Left kidney (tissue), 2 donors: ENCODE data around the gene RALGPS2. TPM values are rescaled to one million over a fixed set of nuclear protein-coding genes. Genes with fewer than 3 reads are reported as not detected.

Experiments used
- DNase-seq: peaks from one replicate; pipeline ENCODE4 v3.0.0-alpha.2; 2013
- polyA plus RNA-seq: library from polyadenylated mRNA; unstranded; fragments of 120-200 nt; gene quantifications from one replicate; pipeline ENCODE4 v1.2.1, GENCODE V29; 2013; ENCODE audit not compliant: insufficient read length

RALGPS2 gene
- polyA plus RNA-seq, 1 donor = 42.2 TPM

DNA sequence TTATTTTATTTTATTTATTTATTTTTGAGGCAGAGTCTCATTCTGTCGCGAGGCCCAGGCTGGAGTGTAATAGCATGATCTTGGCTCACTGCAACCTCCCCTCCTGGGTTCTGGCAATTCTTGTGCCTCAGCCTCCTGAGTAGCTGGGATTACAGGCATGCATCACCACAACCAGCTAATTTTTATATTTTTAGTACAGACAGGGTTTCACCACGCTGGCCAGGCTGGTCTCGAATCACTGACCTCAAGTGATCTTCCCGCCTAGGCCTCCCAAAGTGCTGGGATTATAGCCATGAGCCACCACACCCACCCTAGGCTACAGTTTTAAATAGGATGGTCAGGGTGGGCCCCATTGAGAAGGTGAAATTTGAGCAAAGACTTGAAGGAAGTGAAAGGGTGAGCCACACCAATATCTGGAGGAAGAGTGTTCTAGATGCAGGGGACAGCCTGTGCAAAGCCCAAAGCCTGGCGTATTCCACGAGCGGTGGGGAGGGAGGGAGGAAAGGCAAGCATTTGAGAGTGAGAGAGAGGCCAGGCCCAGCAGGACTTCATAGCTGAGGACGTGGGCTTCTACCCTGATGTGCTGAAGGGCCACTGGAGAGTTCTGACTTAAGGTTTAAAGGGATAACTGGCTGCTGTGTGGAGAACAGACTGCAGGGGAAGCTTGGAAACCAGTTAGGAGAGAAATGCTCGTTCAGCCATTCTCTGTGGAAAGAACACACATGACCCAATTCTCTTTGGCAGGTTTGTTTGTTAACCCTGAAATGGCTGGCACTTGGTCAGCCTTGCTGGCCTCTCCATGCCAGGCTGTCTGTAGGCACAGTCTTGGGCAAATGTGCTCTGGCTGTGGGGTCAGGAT, 238.0 kb downstream of the RALGPS2 start:
- DNase-seq = no peak

GRCh38 chr1:178964469-178965330, 239.7 kb downstream of the RALGPS2 start:
- no peak for DNase-seq

GRCh38 chr1:178966312-178966711, 241.3 kb downstream of the RALGPS2 start:
- no peak for DNase-seq

GRCh38 chr1:178969226-178969987, 244.4 kb downstream of the RALGPS2 start:
- no peak for DNase-seq

DNA sequence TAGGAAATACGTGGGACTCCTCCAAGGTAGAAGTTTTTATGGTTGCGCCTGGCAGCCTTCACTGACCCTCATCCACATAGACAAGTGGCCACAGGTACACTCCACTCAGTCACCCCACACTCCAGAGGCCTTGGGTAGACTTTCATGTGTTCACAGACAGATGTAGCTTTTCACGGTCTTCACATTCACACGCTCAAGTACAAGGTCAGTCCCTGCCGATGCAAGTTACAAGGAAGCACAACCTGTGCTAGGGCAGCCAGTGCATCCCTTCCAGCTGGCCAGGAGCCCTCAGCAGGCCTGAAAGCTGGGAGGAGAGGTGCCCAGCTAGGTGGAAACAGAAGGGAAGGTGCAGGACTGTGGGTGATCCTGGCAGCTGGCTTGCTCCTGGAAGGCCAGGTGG, 245.1 kb downstream of the RALGPS2 start:
- DNase-seq = no peak

Other genes starting within 250 kb of the RALGPS2 start
- 0.30 TPM for gene CLEC20A, start 228.3 kb upstream of the RALGPS2 start, polyA plus RNA-seq
- gene TEX35, start 212.1 kb upstream of the RALGPS2 start, polyA plus RNA-seq = not detected
- 4.0 TPM for gene ANGPTL1, start 145.8 kb downstream of the RALGPS2 start, polyA plus RNA-seq